GM12891 (cell line): ENCODE data around the gene ICOS.

Experiments used
- PAX5 ChIP-seq: IDR thresholded peaks from 2 replicates; pipeline ENCODE4 v1.6.1; 2011; ENCODE audit warnings: low read length, moderate library complexity, mild to moderate bottlenecking; ENCODE audit not compliant: insufficient read depth, severe bottlenecking
- POLR2A ChIP-seq: IDR thresholded peaks from 2 replicates; pipeline ENCODE4 v1.6.1; 2011; ENCODE audit warnings: low read depth, low read length, control low read depth
- SPI1 ChIP-seq: IDR thresholded peaks from 2 replicates; pipeline ENCODE4 v1.6.1; 2011; ENCODE audit warnings: low read depth, low read length, control low read depth
- TAF1 ChIP-seq: IDR thresholded peaks from 2 replicates; pipeline ENCODE4 v1.6.1; 2011; ENCODE audit warnings: low read depth, low read length, control low read depth

GRCh38 chr2:204000446-204000845, 63.9 kb downstream of the ICOS start:
- no peak for TF ChIP-seq POLR2A
- TF ChIP-seq PAX5, result no peak
- TF ChIP-seq TAF1, result no peak
- no peak for TF ChIP-seq SPI1
